Neural cell (in vitro differentiated cells): ENCODE results near the gene GFAP. TPM values are rescaled to one million over a fixed set of nuclear protein-coding genes. Genes with fewer than 3 reads are reported as not detected.

Experiments used
- H2AFZ ChIP-seq: fragments of 200-600, 300-800 bp; sonication (generic), shearing (Covaris generic); 2 replicates; pipeline ENCODE4 v1.6.0; 2014; ENCODE audit warnings: low read depth, mild to moderate bottlenecking, antibody characterized with exemption, low read length, moderate library complexity
- H3F3A ChIP-seq: fragments of 200-600 bp; shearing (Covaris generic); 2 replicates; pipeline ENCODE4 v1.6.1; 2016; ENCODE audit warnings: mild to moderate bottlenecking, moderate library complexity, mixed read lengths, antibody characterized with exemption, low read length; ENCODE audit not compliant: insufficient read depth, poor library complexity, severe bottlenecking
- H3K27ac ChIP-seq: fragments of 200-600, 300-800 bp; sonication (generic), shearing (Covaris generic); 2 replicates; pipeline ENCODE4 v1.5.1; 2014; ENCODE audit warnings: mild to moderate bottlenecking, low read length, moderate library complexity
- H3K27me3 ChIP-seq: fragments of 300-800, 200-600 bp; sonication (generic), shearing (Covaris generic); 2 replicates; pipeline ENCODE4 v1.6.0; 2014; ENCODE audit warnings: mild to moderate bottlenecking, low read depth, low read length, moderate library complexity; ENCODE audit not compliant: insufficient read depth
- H3K36me3 ChIP-seq: fragments of 300-800, 200-600 bp; sonication (generic), shearing (Covaris generic); 2 replicates; pipeline ENCODE4 v1.5.1; 2014; ENCODE audit warnings: mild to moderate bottlenecking, antibody characterized with exemption, low read length, moderate library complexity; ENCODE audit not compliant: insufficient read depth
- H3K4me2 ChIP-seq: fragments of 300-800, 200-600 bp; sonication (generic), shearing (Covaris generic); 2 replicates; pipeline ENCODE4 v1.6.0; 2014; ENCODE audit warnings: mild to moderate bottlenecking, low read length
- H3K4me3 ChIP-seq: fragments of 300-800, 200-600 bp; sonication (generic), shearing (Covaris generic); 2 replicates; pipeline ENCODE4 v1.5.1; 2014; ENCODE audit warnings: mild to moderate bottlenecking, low read length, moderate library complexity
- H3K79me2 ChIP-seq: fragments of 200-600 bp; shearing (Covaris generic); replicated peaks from 2 replicates; pipeline ENCODE4 v1.6.0; 2014; ENCODE audit warnings: mild to moderate bottlenecking, low read length, moderate library complexity; ENCODE audit not compliant: insufficient read depth
- H3K9ac ChIP-seq: fragments of 300-800, 200-600 bp; sonication (generic), shearing (Covaris generic); 2 replicates; pipeline ENCODE4 v1.6.1; 2016; ENCODE audit warnings: mild to moderate bottlenecking, low read length, mixed read lengths
- H3K9me2 ChIP-seq: fragments of 200-600 bp; shearing (Covaris generic); 2 replicates; pipeline ENCODE4 v1.6.1; 2016; ENCODE audit warnings: mild to moderate bottlenecking, low read length, mixed read lengths; ENCODE audit not compliant: insufficient read depth
- H3K9me3 ChIP-seq: fragments of 200-600, 300-800 bp; sonication (generic), shearing (Covaris generic); 2 replicates; pipeline ENCODE4 v1.6.1; 2016; ENCODE audit warnings: mild to moderate bottlenecking, mixed run types, low read length, moderate library complexity, mixed read lengths
- H4K20me1 ChIP-seq: fragments of 200-600 bp; shearing (Covaris generic); 2 replicates; pipeline ENCODE4 v1.6.1; 2016; ENCODE audit warnings: mild to moderate bottlenecking, mixed run types; ENCODE audit not compliant: insufficient read depth
- CTCF ChIP-seq: fragments of 450-650 bp; IDR thresholded peaks from 2 replicates; pipeline ENCODE4 v1.5.1; 2014; ENCODE audit warnings: antibody characterized with exemption, mild to moderate bottlenecking, moderate library complexity; ENCODE audit not compliant: poor library complexity, severe bottlenecking
- EP300 ChIP-seq: fragments of 450-650 bp; conservative IDR thresholded peaks from 2 replicates; pipeline ENCODE4 v1.6.1; 2014; ENCODE audit warnings: antibody characterized with exemption, mild to moderate bottlenecking, moderate library complexity; ENCODE audit not compliant: poor library complexity, severe bottlenecking
- EZH2 ChIP-seq: fragments of 200-600, 300-800 bp; shearing (Covaris generic), sonication (generic); IDR thresholded peaks from 2 replicates; pipeline ENCODE4 v1.6.1; 2014; ENCODE audit warnings: antibody characterized with exemption, low read length, borderline replicate concordance, mild to moderate bottlenecking; ENCODE audit not compliant: insufficient read depth, poor library complexity, severe bottlenecking
- MXI1 ChIP-seq: fragments of 450-650 bp; conservative IDR thresholded peaks from 2 replicates; pipeline ENCODE4 v1.6.1; 2014; ENCODE audit warnings: antibody characterized with exemption, mild to moderate bottlenecking; ENCODE audit not compliant: poor library complexity, severe bottlenecking
- POLR2AphosphoS5 ChIP-seq: IDR thresholded peaks from 2 replicates; pipeline ENCODE4 v1.6.1; 2012
- RAD21 ChIP-seq: fragments of 450-650 bp; conservative IDR thresholded peaks from 2 replicates; pipeline ENCODE4 v1.6.1; 2014; ENCODE audit warnings: antibody characterized with exemption, mild to moderate bottlenecking, moderate library complexity
- REST ChIP-seq: IDR thresholded peaks from 2 replicates; pipeline ENCODE4 v1.6.1; 2012; ENCODE audit warnings: borderline replicate concordance
- SMC3 ChIP-seq: fragments of 450-650 bp; conservative IDR thresholded peaks from 2 replicates; pipeline ENCODE4 v1.6.1; 2014; ENCODE audit warnings: antibody characterized with exemption, mild to moderate bottlenecking, moderate library complexity; ENCODE audit not compliant: poor library complexity
- TAF1 ChIP-seq: IDR thresholded peaks from 2 replicates; pipeline ENCODE4 v1.6.1; 2012; ENCODE audit warnings: low read depth
- polyA plus RNA-seq: library from polyadenylated mRNA; depleted of rRNA; stranded (reverse); fragments of >200 nt; gene quantifications from 2 replicates; pipeline ENCODE4 v1.2.3, GENCODE V29; 2014

GFAP gene
- polyA plus RNA-seq, 1 donor from 2014 or later: not detected

- Histone ChIP-seq H3F3A (no peaks in the 10 kb centered on the region), H3K4me2 (no peak overlapping the region), H3K9ac (no peak overlapping the region), H3K9me3 (no peaks in the 10 kb centered on the region), H2AFZ (no peak overlapping the region), H3K79me2 (no peaks in the 10 kb centered on the region), H3K27ac (no peak overlapping the region), H3K9me2 (no peaks in the 10 kb centered on the region), H3K4me3 (no peak overlapping the region), H3K27me3 (no peaks in the 10 kb centered on the region), H3K36me3 (no peaks in the 10 kb centered on the region), H4K20me1 (no peaks in the 10 kb centered on the region)
- TF ChIP-seq EP300 (no peak), SMC3 (no peak), TAF1 (no peak), REST (no peak), RAD21 (no peak), POLR2AphosphoS5 (no peak), EZH2 (no peak), MXI1 (no peak), CTCF (no peak)
Observed at GRCh38 chr17:44924107-44924544, 8.8 kb upstream of the GFAP start.

DNA sequence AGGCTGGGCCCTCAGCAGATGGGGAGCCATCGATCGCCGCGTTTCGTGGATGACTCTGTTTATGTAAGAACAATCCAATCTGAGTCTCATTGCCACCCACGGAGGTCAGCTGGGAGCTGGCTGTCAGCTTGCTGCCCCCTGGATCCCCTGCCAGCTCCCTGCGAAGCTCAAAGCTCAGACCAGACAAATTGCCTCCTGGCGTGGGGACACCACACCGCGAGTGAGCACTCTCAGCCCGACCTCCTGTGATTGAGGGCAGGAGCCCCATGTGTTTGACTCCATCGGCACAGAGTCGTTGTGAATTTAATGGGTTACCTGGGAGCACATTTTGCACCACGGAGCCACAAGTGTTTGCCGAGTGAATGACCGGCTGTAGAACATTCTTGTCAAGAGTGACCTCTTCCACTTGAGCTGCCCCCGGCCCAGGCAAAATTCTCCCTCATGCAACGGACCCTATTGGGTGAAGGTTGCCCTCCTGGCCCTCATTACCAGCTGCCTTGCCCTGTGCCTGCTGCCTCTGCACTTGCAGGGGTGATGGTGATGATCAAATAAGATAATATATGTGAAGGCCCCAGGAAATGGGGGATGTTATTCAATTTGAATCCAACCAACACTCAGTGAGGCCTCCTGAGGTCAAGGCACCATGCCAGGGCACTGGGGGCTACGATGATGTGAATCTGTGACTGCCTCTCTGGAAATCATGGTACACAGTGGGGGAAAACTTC, 7.6 kb upstream of the GFAP start:
- no peak overlapping the region for H3K9ac ChIP-seq
- no peak overlapping the region for H3K4me3 ChIP-seq
- no peaks in the 10 kb centered on the region for H3K36me3 ChIP-seq
- H3K79me2 ChIP-seq: no peaks in the 10 kb centered on the region
- H3K9me2 ChIP-seq: no peaks in the 10 kb centered on the region
- H3F3A ChIP-seq: no peaks in the 10 kb centered on the region
- no peak overlapping the region for H3K4me2 ChIP-seq
- TF ChIP-seq EZH2 (no peak), RAD21 (no peak), EP300 (no peak), TAF1 (no peak)
- no peak overlapping the region for H3K27ac ChIP-seq
- H3K27me3 ChIP-seq: no peaks in the 10 kb centered on the region
- H2AFZ ChIP-seq: no peak overlapping the region
- no peaks in the 10 kb centered on the region for H3K9me3 ChIP-seq
- H4K20me1 ChIP-seq: no peaks in the 10 kb centered on the region
